ENCODE data around the gene TRIM25. TPM values are rescaled to one million over a fixed set of nuclear protein-coding genes. Genes with fewer than 3 reads are reported as not detected.

Gene TRIM25
- total RNA-seq, 1 experiment from 2014 or later: 32.5 TPM

- no peak overlapping the region for H2BK5ac ChIP-seq (ENCODE audit: insufficient read length, low read length)
- no peaks in the 10 kb centered on the region for H3K27me3 ChIP-seq (ENCODE audit: insufficient read depth, low read length)
- WGBS (ENCODE audit: extremely low coverage, insufficient read length, low lambda C conversion rate): no CpG with 5 or more reads among the region's 16 CpGs
- no peak overlapping the region for H3K9ac ChIP-seq (ENCODE audit: extremely low read depth, insufficient read length, low read length)
- no peak overlapping the region for H3K18ac ChIP-seq (ENCODE audit: insufficient read length, low read depth, low read length)
- DNase-seq: peak; percentile 78
- H4K5ac ChIP-seq (ENCODE audit: insufficient read length, low read depth, low read length): no peak overlapping the region
- H4K20me1 ChIP-seq (ENCODE audit: control insufficient read depth, insufficient read depth, insufficient read length): no peaks in the 10 kb centered on the region
- Mint-ChIP-seq H3K4me1 (peaks cover 17 to 27% of the 10 kb centered on the region in 2 experiments), H3K4me3 (no peak overlapping the region), H3K27me3 (ENCODE audit: low read depth) (no peaks in the 10 kb centered on the region), H3K27ac (peak overlapping the region in 1 of 3 experiments; percentile 37; a peak in 1 of 7 replicates), H3K36me3 (ENCODE audit: insufficient read depth in 1 of 3, low read depth in 3 of 3) (peaks cover 44 to 82% (median 49%) of the 10 kb centered on the region in 3 experiments), H3K9me3 (peaks cover 17 to 22% of the 10 kb centered on the region in 2 experiments)
- no peak overlapping the region for H4K8ac ChIP-seq (replicated peaks; ENCODE audit: insufficient read length, low read depth, low read length)
- H3K4me2 ChIP-seq (ENCODE audit: insufficient read depth, insufficient read length, low read length): no peak overlapping the region
- no peak overlapping the region for H3K23ac ChIP-seq (ENCODE audit: insufficient read length, low read depth, low read length)
- H2BK15ac ChIP-seq (ENCODE audit: low read depth, low read length): no peak overlapping the region
- no peak overlapping the region for H3K27ac ChIP-seq (ENCODE audit: insufficient read length, low read depth, low read length)
- H3K23me2 ChIP-seq (ENCODE audit: insufficient read length, low read depth, low read length, poor library complexity, severe bottlenecking): no peaks in the 10 kb centered on the region
- H3K4me1 ChIP-seq (ENCODE audit: insufficient read depth, low read length): no peaks in the 10 kb centered on the region
- no peak overlapping the region for H3T11ph ChIP-seq (ENCODE audit: low read length)
- H2AFZ ChIP-seq (ENCODE audit: low read length): no peak overlapping the region
- TF ChIP-seq CTCF (conservative IDR thresholded peaks at IDR 0.05): peak; percentile 82
- no peaks in the 10 kb centered on the region for H3K79me1 ChIP-seq (ENCODE audit: insufficient read depth, low read depth, low read length, poor library complexity, severe bottlenecking)
- H2AK5ac ChIP-seq (ENCODE audit: insufficient read length, low read length): no peak overlapping the region
- H3K56ac ChIP-seq (ENCODE audit: insufficient read length, low read depth, low read length): no peak overlapping the region
- no peak overlapping the region for H3K14ac ChIP-seq (ENCODE audit: insufficient read depth, low read length)
- no peak overlapping the region for H2BK12ac ChIP-seq (ENCODE audit: insufficient read length, low read depth, low read length)
- no peak overlapping the region for H3K4ac ChIP-seq (ENCODE audit: low read depth, low read length)
- no peak overlapping the region for H2BK20ac ChIP-seq (ENCODE audit: low read depth, low read length, poor library complexity, severe bottlenecking)
- peaks cover 12% of the 10 kb centered on the region for H3K9me3 ChIP-seq (ENCODE audit: control insufficient read depth, low read depth, low read length)
- no peaks in the 10 kb centered on the region for H3K79me2 ChIP-seq (ENCODE audit: insufficient read depth, low read length)
- no peak overlapping the region for H2BK120ac ChIP-seq (ENCODE audit: low read depth, low read length, poor library complexity, severe bottlenecking)
- no peak overlapping the region for H4K91ac ChIP-seq (ENCODE audit: insufficient read length, low read depth, low read length)
Observed at GRCh38 chr17:56891751-56892150, 22.1 kb downstream of the TRIM25 start.

Measured in H9 (cell line).